HG03039 (cell line): Measurements from ENCODE around the gene TMEM40.
"Not testable (repeated sequence)": the region's sequence is repeated elsewhere in the genome, so short reads cannot be mapped to it uniquely, and the experiment has no call there.

Source experiments
- ATAC-seq: cut with Tn5 transposase; IDR thresholded peaks from one replicate; pipeline ENCODE4 v1.9.1; 2021; ENCODE audit warnings: mild to moderate bottlenecking, moderate library complexity; ENCODE audit not compliant: unreplicated experiment

The TMEM40 gene

GRCh38 chr3:12752809-12753208 lies 6.2 kb downstream of the TMEM40 start:
- ATAC-seq = no peak

DNA sequence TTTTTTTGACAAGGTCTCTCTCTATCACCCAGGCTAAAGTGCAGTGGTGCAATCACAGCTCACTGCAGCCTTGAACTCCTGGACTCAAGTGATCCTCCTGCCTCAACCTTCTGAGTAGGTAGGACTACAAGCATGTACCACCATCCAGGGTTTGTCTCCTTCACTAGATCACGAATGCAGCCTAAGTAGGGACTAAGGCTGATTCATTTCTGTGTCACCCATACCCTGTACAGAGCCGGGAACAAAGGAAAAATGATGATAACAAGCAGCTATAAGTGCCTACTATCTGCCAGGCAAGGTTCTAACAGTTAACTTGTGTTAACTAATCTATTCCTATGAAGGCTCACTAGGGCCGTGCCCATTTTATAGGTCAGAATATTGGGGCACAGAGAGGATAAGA lies 7.0 kb downstream of the TMEM40 start:
- ATAC-seq = no peak

GRCh38 chr3:12751571-12751970 lies 7.5 kb downstream of the TMEM40 start:
- ATAC-seq = no peak

- peak; percentile 52 for ATAC-seq
Observed at GRCh38 chr3:12750658-12751071, 8.4 kb downstream of the TMEM40 start.

GRCh38 chr3:12750223-12750622 lies 8.8 kb downstream of the TMEM40 start:
- peak; percentile 22 for ATAC-seq

- ATAC-seq = no peak
Observed at GRCh38 chr3:12748477-12748876, 10.6 kb downstream of the TMEM40 start.

- ATAC-seq = no peak
Observed at GRCh38 chr3:12746419-12746818, 12.6 kb downstream of the TMEM40 start.

- ATAC-seq = no peak
Observed at GRCh38 chr3:12744326-12744725, 14.7 kb downstream of the TMEM40 start.

DNA sequence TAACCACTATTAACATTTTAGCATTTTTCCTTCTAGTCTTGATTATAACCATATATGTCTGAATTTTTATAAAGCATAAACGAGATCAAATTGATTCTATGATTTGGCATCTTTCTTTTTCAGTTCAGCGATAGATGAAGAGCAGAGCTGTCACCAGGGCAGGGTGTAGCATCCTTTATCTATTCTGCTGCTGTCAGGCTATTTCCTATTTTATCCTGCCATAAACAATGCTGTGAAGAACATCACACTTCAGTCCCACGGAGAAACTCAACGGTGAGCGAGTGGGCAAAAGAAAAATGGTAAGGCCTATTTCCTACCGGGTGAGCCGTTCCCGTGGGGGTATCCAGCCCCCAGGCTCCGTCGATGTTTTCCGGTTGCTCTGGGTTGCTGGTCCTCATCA lies 15.5 kb downstream of the TMEM40 start:
- no peak for ATAC-seq

DNA sequence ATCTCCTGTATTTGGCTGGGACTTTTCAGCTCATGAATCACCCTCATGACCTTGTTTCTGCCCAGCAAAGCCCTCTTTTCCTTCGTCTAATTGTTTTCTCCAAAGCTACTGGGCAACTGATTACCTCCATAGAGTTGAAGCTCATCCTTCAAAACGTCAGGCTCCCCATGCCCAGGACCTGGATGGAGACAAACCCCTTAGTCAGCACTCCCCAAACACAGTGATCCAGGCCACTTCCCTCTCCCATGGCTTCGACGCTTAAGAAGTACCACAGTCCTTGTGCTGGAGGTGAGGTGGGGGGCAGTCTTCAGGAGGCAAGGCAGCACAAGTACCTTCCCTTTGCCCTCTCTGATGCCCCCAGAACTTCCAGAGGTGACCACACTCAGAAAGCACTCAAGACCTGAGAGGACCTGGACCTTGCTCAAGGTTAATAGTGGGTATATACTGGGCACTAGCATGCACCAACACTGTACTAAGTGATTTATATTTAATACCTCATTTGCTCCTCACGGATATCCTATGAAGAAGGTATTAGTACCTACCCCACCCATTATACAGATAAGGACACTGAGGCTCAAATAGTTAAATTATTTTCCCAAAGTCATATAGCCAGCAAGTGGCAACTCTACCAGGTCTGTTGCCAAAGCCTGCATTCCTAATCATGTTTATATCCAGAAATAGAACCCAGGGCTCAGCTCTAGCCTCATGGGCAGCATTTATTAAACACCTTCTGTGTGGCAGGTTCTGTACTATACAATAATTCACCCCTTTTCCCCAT lies 16.5 kb downstream of the TMEM40 start:
- ATAC-seq = no peak

- no peak for ATAC-seq
Observed at GRCh38 chr3:12741209-12741608, 17.9 kb downstream of the TMEM40 start.

DNA sequence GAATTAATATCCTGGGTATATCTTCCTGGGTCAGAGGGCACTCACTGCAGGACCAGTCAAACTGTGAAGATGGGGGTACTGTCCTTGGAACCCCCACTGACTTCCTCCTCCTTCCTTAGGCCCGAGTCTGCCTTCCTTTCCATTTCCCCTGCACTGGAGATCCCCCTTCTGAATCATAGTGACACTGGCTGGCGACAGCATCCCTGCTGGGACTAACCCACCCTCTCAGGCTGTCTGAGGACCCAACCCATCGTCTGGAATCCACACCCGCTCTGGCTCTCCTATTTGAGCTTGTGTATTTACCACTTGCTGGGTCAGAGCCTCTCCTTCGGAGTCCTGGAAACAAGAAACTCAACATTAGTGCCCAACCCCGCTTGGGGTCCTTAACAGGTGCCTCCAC lies 21.2 kb downstream of the TMEM40 start:
- no peak for ATAC-seq

GRCh38 chr3:12737319-12737718 lies 21.7 kb downstream of the TMEM40 start:
- ATAC-seq = no peak

- ATAC-seq = no peak
Observed at GRCh38 chr3:12734960-12735359, 24.1 kb downstream of the TMEM40 start.

DNA sequence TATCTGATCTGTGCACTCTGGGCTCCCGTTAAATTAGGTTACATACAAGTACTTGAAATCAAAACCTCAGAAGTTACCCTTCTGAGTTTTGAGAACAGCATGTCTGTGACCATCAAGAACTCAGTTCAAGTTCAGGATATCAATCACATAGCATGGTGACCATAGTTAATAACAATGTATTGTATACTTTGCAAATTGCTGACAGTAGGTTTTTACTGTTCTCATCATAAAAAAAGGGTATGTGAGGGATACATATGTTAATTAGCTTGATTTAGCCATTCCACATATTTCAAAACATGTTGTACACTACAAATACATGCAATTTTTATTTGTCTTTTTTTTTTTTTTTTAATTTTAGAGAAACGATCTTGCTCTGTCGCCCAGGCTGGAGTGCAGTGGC lies 25.5 kb downstream of the TMEM40 start:
- no peak for ATAC-seq

DNA sequence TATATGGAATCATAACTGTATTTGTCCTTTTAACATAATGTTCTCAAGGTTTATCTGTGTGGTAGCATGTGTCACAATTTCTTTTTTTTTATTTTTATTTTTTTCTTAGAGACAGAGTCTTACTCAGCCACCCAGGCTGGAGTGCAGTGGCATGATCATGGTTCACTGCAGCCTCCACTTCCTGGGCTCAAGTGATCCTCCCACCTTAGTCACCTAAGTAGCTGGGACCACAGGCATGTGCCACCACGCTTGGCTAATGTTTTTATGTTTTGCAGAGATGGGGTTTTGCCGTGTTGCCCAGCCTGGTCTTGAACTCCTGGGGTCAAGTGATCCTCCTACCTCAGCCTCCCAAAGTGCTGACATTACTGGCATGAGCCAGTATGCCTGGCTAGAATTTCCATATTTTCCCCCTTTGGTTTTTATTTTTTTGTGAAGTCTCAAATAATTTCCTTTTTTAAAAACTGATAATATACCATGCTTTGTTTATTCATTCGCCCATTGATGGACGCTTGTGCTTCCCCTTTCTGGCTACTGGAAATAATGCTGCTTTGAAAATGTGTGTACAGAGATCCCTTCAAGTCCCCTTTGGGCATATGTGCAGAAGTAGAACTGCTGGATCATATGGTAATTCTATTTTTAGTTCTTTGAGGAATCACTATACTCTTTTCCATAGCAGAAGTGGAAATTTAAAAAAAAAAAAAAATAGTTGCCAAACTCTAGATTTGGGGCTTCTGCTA lies 28.4 kb downstream of the TMEM40 start:
- no peak for ATAC-seq

GRCh38 chr3:12729051-12729651 lies 29.9 kb downstream of the TMEM40 start:
- no peak for ATAC-seq

DNA sequence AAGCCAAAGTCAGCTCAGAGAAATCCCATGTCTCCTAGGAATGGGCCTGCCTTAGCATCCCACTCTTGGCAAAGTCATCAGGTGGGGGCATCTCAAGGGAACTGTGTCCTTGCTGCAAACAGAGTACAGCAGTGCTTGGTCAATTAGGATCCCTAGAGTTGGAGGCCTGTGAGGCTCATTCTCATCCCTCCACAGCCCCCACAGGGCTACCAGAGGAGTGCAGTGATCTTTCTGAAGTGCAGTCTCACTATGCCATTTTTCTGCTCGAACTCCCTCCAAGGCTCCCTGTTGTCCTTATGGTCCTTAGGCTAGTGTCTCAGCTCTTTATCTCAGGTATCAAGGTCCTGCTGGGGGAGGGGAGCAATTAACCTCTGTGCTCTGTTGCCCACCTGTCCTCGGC lies 31.1 kb downstream of the TMEM40 start:
- ATAC-seq = no peak

GRCh38 chr3:12727481-12727880 lies 31.6 kb downstream of the TMEM40 start:
- ATAC-seq = no peak

GRCh38 chr3:12725436-12725835 lies 33.6 kb downstream of the TMEM40 start:
- ATAC-seq = no peak

GRCh38 chr3:12724794-12725193 lies 34.3 kb downstream of the TMEM40 start:
- ATAC-seq = no peak

- ATAC-seq = not testable (repeated sequence)
Observed at GRCh38 chr3:12723362-12723761, 35.7 kb downstream of the TMEM40 start.
